Omental fat pad (tissue), 4 donors: ENCODE results near the gene IFI27L1. TPM values are rescaled to one million over a fixed set of nuclear protein-coding genes. Genes with fewer than 3 reads are reported as not detected.
A peak's percentile ranks its signal among the peaks of the same experiment; 100 is the strongest.

Experiments used
- ATAC-seq: fragments of 150-250 bp; one replicate; pipeline ENCODE4 v1.9.1; 2016; ENCODE audit warnings: mild to moderate bottlenecking, moderate library complexity; ENCODE audit not compliant: low FRiP score
- DNase-seq: peaks from one replicate; pipeline ENCODE4 v3.0.0-alpha.2; 2019; ENCODE audit warnings: low spot score
- CTCF ChIP-seq, 3 donors: fragments of 450-650 bp; IDR thresholded peaks; one replicate each; pipeline ENCODE4 v1.5.1; 2016 to 2017; ENCODE audit warnings: antibody characterized with exemption in 3 of 3, mild to moderate bottlenecking in 3 of 3, moderate library complexity in 2 of 3
- total RNA-seq, 4 donors: library from RNA; depleted of rRNA; stranded (reverse); fragments of >200 nt; gene quantifications; one replicate each; pipeline ENCODE4 v1.1.0, GENCODE V29; 2016

The IFI27L1 gene
- total RNA-seq, 4 donors from 2014 or later: 9.2 to 28.6 (median 13.1) TPM

- no peak for TF ChIP-seq CTCF (IDR thresholded peaks at IDR 0.05)
- no peak for ATAC-seq
- DNase-seq: no peak
Observed at GRCh38 chr14:94079891-94080620, 1.1 kb upstream of the IFI27L1 start.

- no peak for TF ChIP-seq CTCF (IDR thresholded peaks at IDR 0.05)
- DNase-seq (no peak), ATAC-seq (peak; percentile 38)
Observed at GRCh38 chr14:94081386-94081820, 293 bp downstream of the IFI27L1 start.

- DNase-seq (no peak), ATAC-seq (no peak)
- no peak for TF ChIP-seq CTCF (IDR thresholded peaks at IDR 0.05)
Observed at GRCh38 chr14:94087891-94088290, 6.8 kb downstream of the IFI27L1 start.

GRCh38 chr14:94088516-94088915, 7.4 kb downstream of the IFI27L1 start:
- DNase-seq: no peak
- no peak for ATAC-seq
- TF ChIP-seq CTCF (IDR thresholded peaks at IDR 0.05): no peak

GRCh38 chr14:94089479-94089878, 8.4 kb downstream of the IFI27L1 start:
- TF ChIP-seq CTCF (IDR thresholded peaks at IDR 0.05): no peak
- ATAC-seq (no peak), DNase-seq (no peak)

GRCh38 chr14:94093418-94093817, 12.3 kb downstream of the IFI27L1 start:
- no peak for TF ChIP-seq CTCF (IDR thresholded peaks at IDR 0.05)
- ATAC-seq (no peak), DNase-seq (no peak)

GRCh38 chr14:94097091-94097490, 16.0 kb downstream of the IFI27L1 start:
- DNase-seq (no peak), ATAC-seq (no peak)
- no peak for TF ChIP-seq CTCF (IDR thresholded peaks at IDR 0.05)
